ENCODE results near the gene RERE.

The RERE gene

GRCh38 chr1:8389958-8390535 is 427.4 kb downstream of the RERE start:
- TF ChIP-seq CTCF (IDR thresholded peaks at IDR 0.05; ENCODE audit: low read depth, low read length), result no peak
- no peak for DNase-seq (ENCODE audit: extremely low read depth, low read depth)

GRCh38 chr1:8388732-8389562 is 428.5 kb downstream of the RERE start:
- no peak for DNase-seq (ENCODE audit: extremely low read depth, low read depth)
- no peak for TF ChIP-seq CTCF (IDR thresholded peaks at IDR 0.05; ENCODE audit: low read depth, low read length)

- TF ChIP-seq CTCF (IDR thresholded peaks at IDR 0.05; ENCODE audit: low read depth, low read length), result no peak
Observed at GRCh38 chr1:8386247-8386646, 431.2 kb downstream of the RERE start.

GRCh38 chr1:8384577-8384976 is 432.9 kb downstream of the RERE start:
- DNase-seq (ENCODE audit: extremely low read depth, low read depth), result no peak

More at GRCh38 chr1:8386247-8386646, 431.2 kb downstream of the RERE start:
- no peak for DNase-seq (ENCODE audit: extremely low read depth, low read depth)

GRCh38 chr1:8384088-8384487 is 433.4 kb downstream of the RERE start:
- no peak for TF ChIP-seq CTCF (IDR thresholded peaks at IDR 0.05; ENCODE audit: low read depth, low read length)
- no peak for DNase-seq (ENCODE audit: extremely low read depth, low read depth)

More at GRCh38 chr1:8384577-8384976, 432.9 kb downstream of the RERE start:
- no peak for TF ChIP-seq CTCF (IDR thresholded peaks at IDR 0.05; ENCODE audit: low read depth, low read length)

GRCh38 chr1:8382608-8383505 is 434.6 kb downstream of the RERE start:
- TF ChIP-seq CTCF (IDR thresholded peaks at IDR 0.05; ENCODE audit: low read depth, low read length), result no peak
- no peak for DNase-seq (ENCODE audit: extremely low read depth, low read depth)
